IPS-18c (cell line): ENCODE results near the gene MCF2L2.
"Not testable (repeated sequence)": the region's sequence is repeated elsewhere in the genome, so short reads cannot be mapped to it uniquely, and the experiment has no call there.

ENCODE experiments used
- H3K4me3 ChIP-seq: 2 replicates; pipeline ENCODE4 v1.7.0; 2013; ENCODE audit warnings: low read depth, mild to moderate bottlenecking, low read length, moderate library complexity; ENCODE audit not compliant: insufficient read depth
- H3K9me3 ChIP-seq: one replicate; pipeline ENCODE4 v1.6.1; 2013; ENCODE audit warnings: mild to moderate bottlenecking, low read length, moderate library complexity; ENCODE audit not compliant: control insufficient read depth, insufficient read depth

MCF2L2 gene

DNA sequence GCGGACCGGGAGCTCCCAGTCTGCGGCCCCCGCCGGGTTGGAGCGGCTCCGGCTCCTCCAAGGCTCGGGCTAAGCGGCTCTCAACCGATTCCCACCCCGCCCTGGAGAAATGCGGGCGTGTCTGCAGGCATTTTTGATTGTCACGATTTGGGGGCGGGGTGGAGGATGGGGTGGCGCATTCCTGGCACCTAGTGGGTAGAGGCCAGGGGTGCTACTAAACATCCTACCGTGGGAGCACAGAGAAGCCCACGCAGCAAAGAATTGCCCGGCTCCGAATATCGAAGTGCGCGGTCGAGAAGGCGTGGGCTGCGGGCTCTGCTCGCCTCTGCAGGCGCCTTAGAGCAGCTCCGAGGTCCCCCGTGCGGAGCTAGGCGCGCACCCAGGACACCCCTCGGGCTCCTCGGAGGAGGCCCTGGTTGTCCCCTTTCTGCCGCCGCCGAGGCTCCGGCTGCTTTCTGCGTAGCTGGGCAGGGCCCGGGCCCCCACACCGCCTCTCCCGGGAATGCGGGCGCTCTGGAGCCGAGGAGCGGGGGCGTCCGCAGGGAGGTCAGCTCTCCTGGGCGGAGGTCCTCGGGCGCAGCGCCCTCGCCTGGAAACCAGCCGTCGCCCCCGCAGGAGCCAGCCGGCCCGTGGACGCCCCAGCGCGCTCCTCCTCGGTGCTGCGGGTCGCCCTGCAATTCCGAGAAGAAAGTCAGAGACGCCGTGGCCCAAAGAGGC, 249.4 kb downstream of the MCF2L2 start:
- H3K9me3 ChIP-seq: no peaks in the 10 kb centered on the region
- H3K4me3 ChIP-seq: peak overlapping the region; percentile 55

- Histone ChIP-seq H3K4me3 (peak overlapping the region; percentile 55; the same call in 1 of the 2 replicates), H3K9me3 (no peaks in the 10 kb centered on the region)
Observed at GRCh38 chr3:183178512-183178832, 249.9 kb downstream of the MCF2L2 start.

GRCh38 chr3:183172051-183172639, 256.3 kb downstream of the MCF2L2 start:
- no peaks in the 10 kb centered on the region for H3K9me3 ChIP-seq
- no peak overlapping the region for H3K4me3 ChIP-seq

- H3K9me3 ChIP-seq, H3K4me3 ChIP-seq: not testable (repeated sequence)
Observed at GRCh38 chr3:183167975-183168374, 260.4 kb downstream of the MCF2L2 start.

GRCh38 chr3:183163563-183163962, 264.9 kb downstream of the MCF2L2 start:
- Histone ChIP-seq H3K4me3 (no peak overlapping the region), H3K9me3 (no peaks in the 10 kb centered on the region)

DNA sequence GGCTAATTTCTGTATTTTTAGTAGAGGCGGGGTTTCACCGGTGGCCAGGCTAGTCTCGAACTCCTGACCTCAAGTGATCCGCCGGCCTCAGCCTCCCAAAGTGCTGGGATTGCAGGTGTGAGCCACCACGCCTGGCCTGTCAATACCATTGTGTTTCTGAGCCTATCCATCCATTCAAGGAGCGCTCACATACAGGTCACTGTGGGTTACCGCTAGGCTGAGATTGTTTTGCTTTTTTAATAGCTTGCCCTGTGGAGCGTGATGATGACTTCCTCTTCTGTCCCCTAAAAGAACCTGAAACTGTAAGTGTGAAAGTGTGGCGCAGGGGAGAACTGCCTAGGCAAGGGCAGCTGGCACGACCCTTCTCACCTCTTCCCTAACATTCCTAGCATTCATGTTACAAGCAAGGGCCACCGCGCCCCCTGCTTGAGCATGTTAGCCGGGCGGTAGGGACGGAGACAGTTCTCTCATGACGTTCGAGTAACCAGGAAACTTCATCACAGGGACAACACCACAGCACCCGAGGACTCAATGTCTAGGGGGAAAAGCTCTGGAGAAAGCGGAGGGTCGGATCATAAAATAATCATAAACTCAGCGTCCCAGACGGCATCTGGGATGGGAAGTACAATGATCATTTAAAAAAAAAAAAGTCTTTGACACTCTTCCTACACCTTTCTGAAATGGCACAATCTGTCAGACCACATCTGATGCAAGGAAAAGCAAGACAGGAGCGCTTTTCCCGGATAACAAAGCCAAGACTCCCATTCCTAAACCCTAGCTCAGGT, 266.7 kb downstream of the MCF2L2 start:
- Histone ChIP-seq H3K9me3 (no peaks in the 10 kb centered on the region), H3K4me3 (peak overlapping the region; percentile 41)

DNA sequence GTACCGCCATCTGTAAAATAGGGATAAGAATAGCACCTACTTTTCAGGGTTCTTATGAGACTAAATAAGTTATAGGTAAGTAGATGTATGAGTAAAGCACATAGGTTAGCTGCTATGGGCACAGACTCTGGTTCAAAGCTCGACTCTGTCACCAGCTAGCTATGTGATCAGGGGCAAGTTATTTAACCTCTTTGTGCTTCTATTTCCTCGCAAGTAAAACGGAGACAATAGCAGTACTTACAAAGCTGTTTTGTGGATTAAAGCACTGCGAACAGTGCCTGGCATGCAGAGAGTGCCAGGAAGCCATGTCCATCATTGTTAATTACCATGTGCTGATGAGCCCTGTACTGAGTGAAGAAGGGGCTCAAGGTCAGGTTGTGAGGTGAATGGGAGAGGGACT, 267.8 kb downstream of the MCF2L2 start:
- Histone ChIP-seq H3K4me3 (no peak overlapping the region), H3K9me3 (no peaks in the 10 kb centered on the region)

DNA sequence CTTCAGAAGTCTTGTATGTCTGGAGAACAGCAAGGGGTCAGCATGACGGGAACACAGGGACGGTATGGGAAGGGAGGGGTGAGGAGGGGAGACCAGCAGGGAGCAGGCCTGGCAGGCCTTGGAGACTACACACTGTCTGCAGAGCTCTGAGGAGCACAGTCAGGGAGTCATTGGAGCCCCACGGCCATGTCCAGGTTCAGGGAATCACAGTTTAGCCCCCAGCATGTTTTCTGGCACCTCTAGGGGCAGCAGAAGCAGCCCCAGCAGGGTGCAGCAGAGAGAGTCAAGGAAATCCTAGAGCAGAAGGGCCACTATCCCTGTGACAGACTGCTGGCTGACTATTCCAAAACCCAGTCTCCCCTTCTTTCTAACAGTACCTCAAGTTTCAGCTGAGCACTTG, 269.1 kb downstream of the MCF2L2 start:
- H3K4me3 ChIP-seq: no peak overlapping the region

GRCh38 chr3:183158551-183159006, 269.8 kb downstream of the MCF2L2 start:
- Histone ChIP-seq H3K9me3 (no peaks in the 10 kb centered on the region), H3K4me3 (no peak overlapping the region)

More for the DNA sequence above, 269.1 kb downstream of the MCF2L2 start:
- H3K9me3 ChIP-seq: no peaks in the 10 kb centered on the region

DNA sequence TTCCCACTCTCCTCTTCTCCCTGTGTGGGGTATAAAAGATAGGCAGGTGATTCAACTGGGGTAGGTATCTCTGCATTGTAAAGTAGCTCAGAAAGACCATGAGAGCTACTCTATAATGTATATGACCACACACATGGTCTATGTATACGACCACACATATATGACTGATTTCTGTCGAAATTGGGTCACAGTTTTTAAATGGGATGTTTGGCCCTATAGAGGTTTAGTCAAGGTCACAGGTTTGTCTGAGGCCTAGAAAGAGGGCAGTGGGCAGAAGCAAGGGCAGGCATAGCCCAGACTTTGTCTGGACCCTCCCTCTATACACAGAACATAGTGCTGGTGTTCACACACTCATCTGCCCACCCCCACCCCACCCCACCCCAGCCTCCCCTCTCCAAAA, 270.3 kb downstream of the MCF2L2 start:
- Histone ChIP-seq H3K9me3 (no peaks in the 10 kb centered on the region), H3K4me3 (no peak overlapping the region)

DNA sequence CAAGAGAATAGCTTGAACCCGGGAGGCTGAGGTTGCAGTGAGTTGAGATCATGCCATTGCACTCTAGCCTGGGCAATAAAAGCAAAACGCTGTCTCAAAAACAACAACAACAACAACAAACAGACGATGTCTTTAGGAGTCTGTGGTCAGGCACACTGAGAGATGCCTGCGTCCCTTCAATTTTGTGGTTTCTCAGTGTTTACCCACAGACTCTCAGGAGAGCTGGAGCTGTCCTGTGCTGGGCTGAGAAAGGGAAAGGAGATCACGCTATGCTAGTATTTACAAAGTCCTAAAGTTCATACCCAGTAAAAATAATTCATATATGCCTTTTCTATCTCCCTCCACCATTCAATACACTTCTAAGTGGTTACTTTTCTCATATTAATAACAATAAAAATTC, 272.2 kb downstream of the MCF2L2 start:
- no peaks in the 10 kb centered on the region for H3K9me3 ChIP-seq
- H3K4me3 ChIP-seq: no peak overlapping the region

- H3K4me3 ChIP-seq: no peak overlapping the region
- no peaks in the 10 kb centered on the region for H3K9me3 ChIP-seq
Observed at GRCh38 chr3:183155499-183155898, 272.9 kb downstream of the MCF2L2 start.

DNA sequence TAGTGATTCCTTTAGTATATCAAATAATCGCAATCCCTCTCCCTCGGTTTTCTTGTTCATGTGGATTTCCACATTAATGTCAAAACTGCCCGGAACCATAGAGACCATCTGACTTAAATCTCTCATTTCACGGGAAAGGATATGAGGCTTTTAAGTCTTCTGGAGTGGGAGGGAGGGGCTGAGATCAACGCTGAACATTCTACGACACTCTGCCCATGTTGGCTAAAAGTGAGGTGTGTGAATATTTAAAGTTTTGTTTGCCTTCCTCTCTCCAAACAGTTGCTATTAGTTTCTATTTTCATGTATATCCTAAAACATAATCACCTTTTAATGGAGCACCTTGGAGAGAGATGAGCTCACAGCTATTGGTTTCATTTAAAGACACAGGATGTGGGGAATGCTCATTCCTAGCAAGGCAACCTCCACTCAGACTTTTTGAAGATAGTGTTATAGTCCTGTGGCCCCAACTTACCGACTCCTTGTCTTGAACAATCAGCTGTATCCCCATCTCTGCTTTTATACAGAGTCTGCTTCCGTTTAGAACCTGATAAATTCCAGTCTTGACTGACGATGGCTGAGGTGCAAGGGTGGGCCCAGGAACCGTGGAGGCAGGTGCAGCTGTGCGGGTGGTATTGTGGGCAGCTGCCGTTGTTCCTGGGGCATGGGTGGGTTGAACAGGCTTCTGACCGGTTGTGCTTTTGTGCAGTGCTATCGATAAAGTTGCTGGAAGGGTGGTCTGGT, 275.0 kb downstream of the MCF2L2 start:
- no peak overlapping the region for H3K4me3 ChIP-seq
- peaks cover 2% of the 10 kb centered on the region for H3K9me3 ChIP-seq

- H3K4me3 ChIP-seq: no peak overlapping the region
- H3K9me3 ChIP-seq: peaks cover 2% of the 10 kb centered on the region
Observed at GRCh38 chr3:183151821-183152351, 276.5 kb downstream of the MCF2L2 start.

DNA sequence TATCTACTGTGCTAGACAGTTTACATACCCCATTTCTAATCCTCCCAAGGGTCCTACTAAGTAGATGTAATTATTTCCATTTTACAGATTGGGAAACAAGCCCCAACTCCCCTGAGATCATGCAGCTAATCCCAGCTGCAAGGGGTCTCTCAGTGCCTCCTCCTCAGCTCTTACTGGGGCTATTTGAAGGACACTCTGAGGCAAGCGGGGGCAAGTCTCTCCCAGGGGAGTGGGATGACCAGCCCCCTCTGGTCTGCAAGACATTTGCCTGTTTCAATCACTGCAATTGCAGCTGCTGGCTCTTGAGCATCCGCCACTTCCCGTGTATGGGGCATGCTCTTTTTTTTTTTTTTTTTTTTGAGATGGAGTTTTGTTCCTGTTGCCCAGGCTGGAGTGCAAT, 277.3 kb downstream of the MCF2L2 start:
- Histone ChIP-seq H3K9me3 (peaks cover 2% of the 10 kb centered on the region), H3K4me3 (no peak overlapping the region)

GRCh38 chr3:183149915-183150750, 278.3 kb downstream of the MCF2L2 start:
- Histone ChIP-seq H3K4me3 (no peak overlapping the region), H3K9me3 (peaks cover 2% of the 10 kb centered on the region)
